Measurements from ENCODE around the gene FAM200A. TPM values are rescaled to one million over a fixed set of nuclear protein-coding genes. Genes with fewer than 3 reads are reported as not detected.

The FAM200A gene
- total and polyA plus RNA-seq, 2 of the 4 experiments (the other 2 are of a cell fraction) = 5.9 to 6.0 TPM

DNA sequence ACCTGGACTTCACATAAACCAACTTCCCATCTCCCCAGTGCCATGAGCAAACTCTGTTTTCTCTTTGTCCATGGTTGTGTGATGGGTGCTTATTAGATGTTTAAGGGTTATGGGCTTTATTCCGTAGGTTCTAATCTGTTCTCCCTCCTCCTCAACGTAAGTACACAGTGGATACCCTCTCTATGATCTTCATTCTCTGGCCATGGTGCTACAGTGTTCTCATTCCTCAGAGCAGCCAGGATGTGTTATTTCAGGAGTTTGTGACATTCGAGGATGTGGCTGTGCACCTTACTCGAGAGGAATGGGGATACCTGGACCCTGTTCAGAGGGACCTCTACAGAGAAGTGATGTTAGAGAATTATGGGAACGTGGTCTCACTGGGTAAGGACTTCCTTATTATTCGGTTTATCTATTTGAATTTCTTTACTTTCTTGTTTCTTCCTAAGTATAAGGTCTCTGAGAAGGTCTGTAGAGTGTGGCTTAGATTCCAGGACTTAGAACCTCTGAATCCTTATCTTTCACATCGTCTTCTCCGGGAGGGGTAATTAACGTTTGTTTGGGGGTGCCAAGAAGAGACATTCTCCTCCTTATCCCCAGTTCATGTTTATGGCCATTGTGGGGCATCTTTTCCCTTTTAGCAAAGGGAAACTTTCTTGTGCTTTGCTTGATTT lies 10.3 kb upstream of the FAM200A start:
- TF ChIP-seq, protein P1, sequence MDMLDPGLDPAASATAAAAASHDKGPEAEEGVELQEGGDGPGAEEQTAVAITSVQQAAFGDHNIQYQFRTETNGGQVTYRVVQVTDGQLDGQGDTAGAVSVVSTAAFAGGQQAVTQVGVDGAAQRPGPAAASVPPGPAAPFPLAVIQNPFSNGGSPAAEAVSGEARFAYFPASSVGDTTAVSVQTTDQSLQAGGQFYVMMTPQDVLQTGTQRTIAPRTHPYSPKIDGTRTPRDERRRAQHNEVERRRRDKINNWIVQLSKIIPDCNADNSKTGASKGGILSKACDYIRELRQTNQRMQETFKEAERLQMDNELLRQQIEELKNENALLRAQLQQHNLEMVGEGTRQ (IDR thresholded peaks at IDR 0.05; ENCODE audit: low read depth, low read length) = no peak
- 0 out of 2 replicates have a peak, but pooled peaks have one; percentile 7 for TF ChIP-seq POLR2A (IDR thresholded peaks at IDR 0.05; ENCODE audit: low read depth, low read length)
- peak overlapping the region; percentile 5 for H2AK9ac ChIP-seq (replicated peaks; ENCODE audit: low read depth, low read length, poor library complexity)
- DNase-seq = no peak
- peaks cover 42 to 71% of the 10 kb centered on the region in 2 experiments for H3K79me1 ChIP-seq (ENCODE audit: low read depth in 1 of 2, low read length in 2 of 2)
- peak overlapping the region; percentile 91 for H4K91ac ChIP-seq (ENCODE audit: insufficient read depth, low read depth, low read length)
- peak overlapping the region; percentile 96 for H2BK20ac ChIP-seq (ENCODE audit: low read depth, low read length)
- H4K20me1 ChIP-seq (ENCODE audit: insufficient read depth, low read length) = peaks cover 10% of the 10 kb centered on the region
- peaks cover 24% of the 10 kb centered on the region for H3K9me1 ChIP-seq (ENCODE audit: insufficient read depth, low read length)
- H3K9me3 ChIP-seq (ENCODE audit: control insufficient read depth, insufficient read depth, low read length) = no peaks in the 10 kb centered on the region
- peak overlapping the region; percentile 93 for H3K14ac ChIP-seq (replicated peaks; ENCODE audit: low read depth, low read length)
- peak overlapping the region; percentile 99 for H2BK15ac ChIP-seq (ENCODE audit: low read depth, low read length)
- H3K27ac ChIP-seq (ENCODE audit: insufficient read depth, low read length) = peak overlapping the region; percentile 98
- peak overlapping the region; percentile 94 for H3K4ac ChIP-seq (ENCODE audit: low read depth, low read length)
- peaks cover 50% of the 10 kb centered on the region for H3K36me3 ChIP-seq (ENCODE audit: control insufficient read depth, insufficient read depth, low read length)
- peak overlapping the region; percentile 99 for H2AK5ac ChIP-seq (ENCODE audit: low read depth, low read length)
- H4K5ac ChIP-seq (ENCODE audit: low read depth, low read length) = peak overlapping the region; percentile 44
- peak overlapping the region; percentile 69 for H3K4me2 ChIP-seq (ENCODE audit: low read depth, low read length)
- peak overlapping the region; percentile 73 for H3K23ac ChIP-seq (ENCODE audit: low read depth, low read length)
- peak overlapping the region; percentile 83 for H3K56ac ChIP-seq (ENCODE audit: extremely low read depth, insufficient read depth, low read length)
- in situ Hi-C loops (cut with MboI; ENCODE audit: low sequenced_read_pairs) = loop anchor here (5.0 kb wide), 1 partner anchor 55 kb away; the partner anchor contains the start of gene ZSCAN25
- peak overlapping the region; percentile 48; the same call in 1 of the 2 replicates for H3K9ac ChIP-seq (ENCODE audit: low read depth, low read length)
- no peaks in the 10 kb centered on the region for H3K27me3 ChIP-seq (ENCODE audit: control insufficient read depth, insufficient read depth, low read length)
- intact Hi-C loops (cut with micrococcal nuclease) = loop anchor here (2.0 to 5.0 kb wide), 2 partner anchors 55 to 57 kb away; partner anchors contain the start of genes ZKSCAN5 and ZSCAN25
- no peak; the same call in 1 of the 2 replicates for ATAC-seq (ENCODE audit: low read depth)
- H3K4me3 ChIP-seq (ENCODE audit: insufficient read depth, low read depth, low read length) = no peak overlapping the region
- H2AFZ ChIP-seq (replicated peaks; ENCODE audit: low read length, poor library complexity) = no peak overlapping the region
- peak overlapping the region; percentile 31 to 92 for H4K8ac ChIP-seq (ENCODE audit: low read depth in 2 of 2, low read length in 2 of 2)
- peak overlapping the region; percentile 80 for H3K18ac ChIP-seq (ENCODE audit: low read depth, low read length)
- ChIA-PET POLR2A (ENCODE audit: unreplicated experiment) (no interaction called here), CTCF (no interaction called here)
- H2BK120ac ChIP-seq (ENCODE audit: low read depth, low read length) = peak overlapping the region; percentile 93
- no CpG with 5 or more reads among the region's 9 CpGs for WGBS, 2 experiments (ENCODE audit: extremely low coverage in 2 of 2, insufficient read length in 1 of 2)
- dilution Hi-C loops (cut with HindIII; ENCODE audit: low sequenced_read_pairs, unreplicated experiment) = no loop called here
- peaks cover 17% of the 10 kb centered on the region for H3K4me1 ChIP-seq (ENCODE audit: control insufficient read depth, insufficient read depth, low read length)
- peak overlapping the region; percentile 89 for H2BK5ac ChIP-seq (ENCODE audit: low read depth, low read length, poor library complexity, severe bottlenecking)
- TSS peak; percentile 1 for BruUV-seq (replicated peaks)

Data from IMR-90 (cell line).